Measurements from ENCODE around the gene CSTB.

DNA sequence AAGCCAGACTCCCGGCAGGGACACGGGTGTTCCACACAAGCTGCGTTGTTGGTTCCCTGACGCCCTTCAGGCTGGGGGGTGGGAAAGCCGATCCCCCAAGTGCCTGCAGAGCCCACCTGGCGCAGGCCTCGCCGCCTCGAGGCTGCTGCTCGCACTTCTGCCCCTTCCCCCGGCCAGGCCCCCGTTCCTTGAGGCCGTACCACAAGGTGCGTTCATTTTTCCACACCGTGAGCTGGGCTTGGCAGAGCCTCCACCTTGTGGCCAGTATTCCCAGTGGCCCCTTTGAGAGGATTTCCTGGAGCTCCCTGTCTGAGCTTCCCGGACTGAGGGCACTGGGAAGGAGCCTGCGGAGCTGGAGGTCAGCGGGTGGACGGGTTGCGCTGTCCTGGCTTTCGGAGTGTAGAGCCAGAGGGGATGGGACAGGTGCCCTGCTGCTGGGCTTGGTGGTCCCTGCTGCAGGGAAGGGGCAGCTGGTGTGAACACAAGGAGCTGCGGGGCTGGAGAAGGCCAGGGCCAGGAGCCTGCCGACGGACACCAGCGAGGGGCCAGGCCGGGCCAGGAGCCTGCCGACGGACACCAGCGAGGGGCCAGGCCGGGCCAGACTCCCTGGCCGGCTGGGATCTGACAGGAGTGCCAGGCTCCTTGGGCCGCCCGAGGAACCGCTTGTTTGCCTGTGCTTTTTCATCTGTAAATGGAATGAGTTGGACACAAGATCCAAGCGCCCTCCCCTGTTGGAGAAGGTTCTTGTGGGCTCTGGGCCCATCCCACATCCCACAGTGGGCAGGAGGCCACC, 38.8 kb downstream of the CSTB start:
- TF ChIP-seq SIN3A (IDR thresholded peaks at IDR 0.05; ENCODE audit: borderline replicate concordance, insufficient read depth, low read length), result no peak
- TF ChIP-seq POLR2AphosphoS5 (IDR thresholded peaks at IDR 0.05; ENCODE audit: low read depth, low read length), result no peak
